HG02610 (cell line): ENCODE measurements around the gene DIS3L2.
A peak's percentile ranks its signal among the peaks of the same experiment; 100 is the strongest.

Experiments used
- ATAC-seq: cut with Tn5 transposase; IDR thresholded peaks from one replicate; pipeline ENCODE4 v1.9.1; 2021; ENCODE audit warnings: mild to moderate bottlenecking, moderate library complexity; ENCODE audit not compliant: unreplicated experiment

DIS3L2 gene

GRCh38 chr2:231951452-231952035 is 10.0 kb upstream of the DIS3L2 start:
- no peak for ATAC-seq

GRCh38 chr2:231955758-231956472 is 5.6 kb upstream of the DIS3L2 start:
- no peak for ATAC-seq

- ATAC-seq = no peak
Measured at GRCh38 chr2:231957913-231958763, 3.4 kb upstream of the DIS3L2 start.

- peak; percentile 27 for ATAC-seq
Measured at GRCh38 chr2:231960810-231961348, 634 bp upstream of the DIS3L2 start.

GRCh38 chr2:231965102-231965501 is 3.6 kb downstream of the DIS3L2 start:
- no peak for ATAC-seq

- ATAC-seq = no peak
Measured at GRCh38 chr2:231966886-231967285, 5.4 kb downstream of the DIS3L2 start.

GRCh38 chr2:231968820-231969219 is 7.3 kb downstream of the DIS3L2 start:
- no peak for ATAC-seq

- no peak for ATAC-seq
Measured at GRCh38 chr2:231970461-231970860, 8.9 kb downstream of the DIS3L2 start.

- no peak for ATAC-seq
Measured at GRCh38 chr2:231975001-231975400, 13.5 kb downstream of the DIS3L2 start.

- no peak for ATAC-seq
Measured at GRCh38 chr2:231977430-231977829, 15.9 kb downstream of the DIS3L2 start.

GRCh38 chr2:231984992-231985391 is 23.5 kb downstream of the DIS3L2 start:
- ATAC-seq = no peak

- no peak for ATAC-seq
Measured at GRCh38 chr2:231985823-231986261, 24.3 kb downstream of the DIS3L2 start.

GRCh38 chr2:231987124-231987727 is 25.7 kb downstream of the DIS3L2 start:
- no peak for ATAC-seq

- no peak for ATAC-seq
Measured at GRCh38 chr2:231988179-231988866, 26.8 kb downstream of the DIS3L2 start.

GRCh38 chr2:231991664-231992063 is 30.2 kb downstream of the DIS3L2 start:
- ATAC-seq = no peak

- no peak for ATAC-seq
Measured at GRCh38 chr2:231992888-231993287, 31.4 kb downstream of the DIS3L2 start.

GRCh38 chr2:231996797-231997540 is 35.5 kb downstream of the DIS3L2 start:
- no peak for ATAC-seq

GRCh38 chr2:231998046-231998445 is 36.5 kb downstream of the DIS3L2 start:
- ATAC-seq = no peak

- ATAC-seq = no peak
Measured at GRCh38 chr2:232000439-232000838, 38.9 kb downstream of the DIS3L2 start.

GRCh38 chr2:232001073-232001472 is 39.6 kb downstream of the DIS3L2 start:
- ATAC-seq = no peak
